ENCODE results near the gene ANAPC16.

- no peak for TF ChIP-seq CTCF (conservative IDR thresholded peaks at IDR 0.05 in 1 of 2, IDR thresholded peaks at IDR 0.05 in 1 of 2; ENCODE audit: extremely low read depth in 1 of 2, insufficient read depth in 1 of 2, low read depth in 1 of 2, low read length in 2 of 2)
- no peak for TF ChIP-seq EZH2 (IDR thresholded peaks at IDR 0.05; ENCODE audit: borderline replicate concordance, low read length)
Observed at GRCh38 chr10:72240371-72240770, 24.6 kb downstream of the ANAPC16 start.

All from mammary epithelial cell (primary cell).